Stimulated activated CD4-positive, alpha-beta T cell treated with anti-CD3 and anti-CD28 coated beads, Interleukin-2, amount 100 ng/mL, for 24 hours (primary cell): ENCODE results near the gene NAB2.
"Not testable (repeated sequence)": the region's sequence is repeated elsewhere in the genome, so short reads cannot be mapped to it uniquely, and the experiment has no call there.

Source experiments
- DNase-seq, 2 donors: peaks; one replicate each; pipeline ENCODE4 v3.0.0-alpha.2; 2020

Gene NAB2

GRCh38 chr12:57112492-57113294, 23.8 kb downstream of the NAB2 start:
- DNase-seq, result peak in 1 of 2 donors; percentile 88

GRCh38 chr12:57116580-57117281, 27.8 kb downstream of the NAB2 start:
- DNase-seq, result no peak

DNA sequence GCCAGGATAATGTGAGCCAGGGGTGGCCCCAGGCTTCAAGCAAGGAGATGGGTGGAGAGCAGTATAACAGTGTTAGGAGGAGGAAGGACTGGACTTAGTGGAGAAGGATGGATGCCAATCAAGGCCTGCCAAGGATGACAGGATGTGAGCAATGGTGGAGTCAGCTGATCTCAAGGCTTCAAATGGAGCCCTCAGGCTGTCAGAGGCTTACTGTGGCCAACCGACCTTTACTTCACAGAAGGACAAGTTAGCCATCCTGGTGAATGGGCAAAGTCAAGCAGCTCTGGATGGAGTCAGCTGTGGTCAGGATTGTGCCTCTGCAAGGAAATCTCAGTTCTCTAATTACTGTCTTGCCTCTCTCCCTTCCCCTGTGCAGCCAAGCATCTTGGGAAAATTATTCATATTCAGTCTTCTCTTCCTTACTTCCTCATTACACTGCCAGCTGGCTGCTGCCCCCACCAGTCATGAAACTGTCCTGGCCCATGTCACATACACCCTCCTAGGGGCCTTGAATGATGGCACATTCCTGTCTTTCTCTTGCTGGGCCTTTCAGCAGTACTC, 29.9 kb downstream of the NAB2 start:
- no peak for DNase-seq

DNA sequence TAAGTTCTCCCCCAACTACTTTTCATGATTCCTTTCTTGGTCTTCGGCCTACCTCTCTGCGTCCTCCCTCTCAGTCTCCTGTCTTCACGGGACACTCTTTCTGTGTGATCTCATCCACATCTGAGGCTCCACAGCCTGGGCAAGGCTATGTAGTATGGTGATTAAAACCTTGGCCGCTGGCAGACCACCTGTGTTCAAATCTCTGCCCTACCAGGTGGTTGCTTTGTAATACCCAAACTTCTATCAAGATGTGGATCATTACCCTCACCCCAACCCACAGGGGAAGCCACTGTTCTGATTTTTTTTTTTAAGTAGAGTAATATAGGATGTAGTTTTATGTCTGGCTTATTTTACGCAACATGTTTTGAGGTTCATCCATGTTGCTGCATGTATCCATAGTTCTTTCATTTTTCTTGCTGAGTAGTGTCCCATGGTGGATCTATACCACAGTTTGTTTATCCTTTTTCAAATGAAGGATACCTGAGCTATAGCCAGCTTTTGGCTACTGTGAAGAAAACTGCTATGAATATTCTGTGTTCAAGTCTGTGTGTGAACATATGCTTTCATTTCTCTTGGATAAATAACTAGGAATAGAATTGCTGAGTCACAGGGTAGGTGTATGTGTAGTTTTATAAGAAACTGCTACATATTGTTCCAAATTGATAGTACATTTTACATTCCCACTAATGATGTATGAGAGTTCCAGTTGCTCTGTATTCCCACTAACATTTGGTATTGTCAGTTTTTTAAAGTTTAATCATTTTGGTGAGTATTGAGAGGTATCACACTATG, 30.6 kb downstream of the NAB2 start:
- no peak for DNase-seq

GRCh38 chr12:57120718-57121117, 31.8 kb downstream of the NAB2 start:
- not testable (repeated sequence) for DNase-seq

- DNase-seq, result no peak
Measured at GRCh38 chr12:57123813-57124212, 34.9 kb downstream of the NAB2 start.

- peak; percentile 75 to 84 for DNase-seq
Measured at GRCh38 chr12:57124261-57124877, 35.5 kb downstream of the NAB2 start.

DNA sequence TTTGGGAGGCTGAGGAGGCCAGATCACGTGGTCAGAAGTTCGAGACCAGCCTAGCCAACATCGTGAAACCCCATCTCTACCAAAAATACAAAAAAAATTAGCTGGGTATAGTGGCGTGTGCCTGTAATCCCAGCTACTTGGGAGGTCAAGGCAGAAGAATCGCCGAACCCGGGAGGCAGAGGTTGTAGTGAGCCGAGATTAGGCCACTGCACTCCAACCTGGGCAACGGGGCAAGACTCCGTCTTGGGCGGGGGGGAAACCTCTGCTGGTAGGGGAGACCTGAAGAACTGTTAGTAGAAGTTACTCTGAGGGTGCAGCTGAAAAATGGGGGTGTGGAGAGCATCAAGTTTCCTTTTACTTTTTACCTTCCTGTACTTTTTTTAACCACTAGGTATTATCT, 37.1 kb downstream of the NAB2 start:
- no peak for DNase-seq

- DNase-seq, result no peak
Measured at GRCh38 chr12:57126561-57126960, 37.6 kb downstream of the NAB2 start.

- DNase-seq, result peak; percentile 40 to 49
Measured at GRCh38 chr12:57127101-57127725, 38.3 kb downstream of the NAB2 start.

DNA sequence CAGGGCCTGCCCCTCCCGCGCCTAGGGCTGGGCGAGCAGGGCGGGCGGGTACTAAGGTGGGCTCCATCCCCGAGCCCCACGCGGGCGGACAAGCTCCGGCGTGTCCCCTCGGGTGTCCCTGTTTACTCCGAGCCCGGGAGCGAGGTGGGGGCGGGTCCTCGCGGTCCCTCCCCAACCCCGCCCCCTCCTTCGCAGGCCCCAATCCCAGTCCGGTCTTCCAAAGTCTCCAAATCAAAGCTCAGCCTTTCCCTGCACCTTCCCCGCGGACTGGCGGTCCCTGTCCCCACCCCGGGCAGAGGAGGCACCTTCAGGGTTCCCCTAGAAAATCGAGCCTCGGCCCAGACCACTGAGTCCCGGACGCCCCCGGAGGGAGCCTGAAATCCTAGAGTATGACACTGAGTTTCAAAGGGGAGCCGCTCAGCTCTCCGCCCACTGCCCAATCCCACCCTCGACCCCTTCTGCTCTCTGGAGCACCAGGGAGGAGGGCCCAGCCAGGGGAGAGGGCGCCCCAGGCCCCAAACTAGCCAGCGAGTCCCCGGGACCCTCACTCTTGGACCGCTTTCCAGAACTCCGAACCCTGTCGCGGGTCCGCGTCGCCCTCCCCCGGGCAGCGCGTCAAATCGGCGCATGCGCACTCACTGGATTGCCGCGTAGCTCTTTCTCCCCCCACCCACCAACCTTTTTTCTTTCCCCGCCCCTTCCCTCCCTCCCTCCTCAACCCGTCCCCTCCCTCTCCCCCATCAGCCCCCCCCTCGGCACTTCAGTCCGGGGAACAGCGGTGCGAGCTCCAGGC, 39.0 kb downstream of the NAB2 start, which contains the start of gene LRP1:
Gene LRP1, plus strand, starts transcription at position 758 of the 793 bp plus-strand sequence. CDS start 482 bp downstream, outside the sequence.
- peak; percentile 79 to 80 for DNase-seq

DNA sequence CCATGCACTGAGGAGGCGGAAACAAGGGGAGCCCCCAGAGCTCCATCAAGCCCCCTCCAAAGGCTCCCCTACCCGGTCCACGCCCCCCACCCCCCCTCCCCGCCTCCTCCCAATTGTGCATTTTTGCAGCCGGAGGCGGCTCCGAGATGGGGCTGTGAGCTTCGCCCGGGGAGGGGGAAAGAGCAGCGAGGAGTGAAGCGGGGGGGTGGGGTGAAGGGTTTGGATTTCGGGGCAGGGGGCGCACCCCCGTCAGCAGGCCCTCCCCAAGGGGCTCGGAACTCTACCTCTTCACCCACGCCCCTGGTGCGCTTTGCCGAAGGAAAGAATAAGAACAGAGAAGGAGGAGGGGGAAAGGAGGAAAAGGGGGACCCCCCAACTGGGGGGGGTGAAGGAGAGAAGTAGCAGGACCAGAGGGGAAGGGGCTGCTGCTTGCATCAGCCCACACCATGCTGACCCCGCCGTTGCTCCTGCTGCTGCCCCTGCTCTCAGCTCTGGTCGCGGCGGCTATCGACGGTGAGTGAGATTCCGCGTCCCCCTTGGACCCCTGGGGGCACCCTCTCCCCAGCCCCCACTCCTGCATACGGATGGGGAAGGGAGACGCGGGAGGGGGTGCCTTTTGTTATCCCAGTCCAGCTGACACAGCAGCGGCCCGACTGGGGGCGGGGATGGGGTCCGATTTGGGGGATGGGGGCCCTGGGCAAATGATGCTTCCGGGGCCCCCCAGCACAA, 39.8 kb downstream of the NAB2 start:
- DNase-seq, result no peak

- no peak for DNase-seq
Measured at GRCh38 chr12:57129321-57129842, 40.5 kb downstream of the NAB2 start.

- no peak for DNase-seq
Measured at GRCh38 chr12:57129889-57130288, 41.0 kb downstream of the NAB2 start.

DNA sequence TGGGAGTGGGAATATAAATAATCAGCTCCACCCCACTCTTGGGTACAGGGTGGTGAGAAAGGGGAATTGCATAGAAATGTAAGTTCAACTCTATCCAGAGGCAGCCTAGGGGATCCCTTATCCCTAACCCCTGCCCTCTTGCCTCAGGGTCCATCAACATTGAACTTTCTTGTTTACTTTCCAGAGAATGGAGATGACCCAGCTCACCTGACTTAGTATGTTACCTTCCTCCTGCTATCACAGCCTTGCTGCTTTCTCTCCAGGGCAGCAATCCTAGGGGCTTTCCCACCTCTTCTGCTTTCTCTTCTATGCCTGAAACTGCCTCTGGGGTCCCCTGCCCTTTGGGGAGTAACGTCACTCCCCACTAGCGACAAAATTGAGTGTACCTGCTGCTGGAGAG, 42.0 kb downstream of the NAB2 start:
- DNase-seq, result no peak

- DNase-seq, result no peak
Measured at GRCh38 chr12:57131896-57132744, 43.2 kb downstream of the NAB2 start.

DNA sequence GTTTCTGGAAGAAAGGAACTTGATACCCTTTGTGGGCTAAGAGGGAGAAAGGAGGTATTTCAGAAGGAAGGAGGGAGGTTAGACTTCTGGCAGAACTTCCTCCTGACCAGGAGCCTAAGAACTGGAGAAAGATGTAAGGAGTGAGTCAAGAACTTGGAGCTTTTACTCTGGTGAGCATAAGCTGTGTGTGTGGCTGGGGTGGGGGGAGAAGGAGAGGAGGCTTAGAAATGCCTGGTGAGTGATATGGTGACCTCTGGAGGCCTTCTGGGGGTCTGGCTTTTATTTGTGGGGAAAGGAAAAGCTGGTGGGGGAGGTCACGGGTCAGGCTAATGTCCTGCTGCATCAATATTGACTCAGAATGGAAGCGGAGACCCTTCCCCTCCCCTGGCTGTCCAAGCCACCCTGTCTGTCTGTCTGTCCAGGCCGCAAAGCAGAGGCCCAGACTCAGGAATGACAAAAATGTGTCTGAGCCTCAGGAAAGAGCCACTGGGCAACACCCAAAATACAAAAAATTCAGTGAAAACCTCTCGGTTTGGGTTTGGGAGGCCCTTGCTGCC, 44.2 kb downstream of the NAB2 start:
- DNase-seq, result no peak

GRCh38 chr12:57133916-57134315, 45.0 kb downstream of the NAB2 start:
- DNase-seq, result no peak

GRCh38 chr12:57134949-57135348, 46.0 kb downstream of the NAB2 start:
- no peak for DNase-seq
